ENCODE measurements around the gene DCAF7. TPM values are rescaled to one million over a fixed set of nuclear protein-coding genes. Genes with fewer than 3 reads are reported as not detected.

Gene DCAF7
- total RNA-seq, 1 donor from 2014 or later, result 135 TPM

DNA sequence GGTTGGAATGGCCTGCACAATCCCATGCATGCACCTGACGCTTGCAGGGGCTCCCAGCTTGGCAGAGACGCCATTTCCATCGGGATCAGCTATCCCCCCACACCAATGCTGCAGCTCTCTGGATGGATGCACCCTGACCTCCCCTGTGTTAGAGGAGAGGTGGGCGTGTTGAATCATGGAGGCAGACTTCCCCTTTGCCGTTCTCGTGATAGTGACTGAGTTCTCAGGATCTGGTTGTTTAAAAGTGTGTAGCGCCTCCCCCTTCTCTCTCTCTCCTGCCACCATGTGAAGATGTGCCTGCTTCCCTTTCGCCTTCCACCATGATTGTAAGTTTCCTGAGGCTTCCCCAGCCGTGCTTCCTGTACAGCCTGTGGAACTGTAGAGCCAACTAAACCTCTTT, 44.9 kb upstream of the DCAF7 start:
- Mint-ChIP-seq H3K27ac (no peak overlapping the region), H3K36me3 (ENCODE audit: insufficient read depth) (no peaks in the 10 kb centered on the region), H3K27me3 (peaks cover 33% of the 10 kb centered on the region)

DNA sequence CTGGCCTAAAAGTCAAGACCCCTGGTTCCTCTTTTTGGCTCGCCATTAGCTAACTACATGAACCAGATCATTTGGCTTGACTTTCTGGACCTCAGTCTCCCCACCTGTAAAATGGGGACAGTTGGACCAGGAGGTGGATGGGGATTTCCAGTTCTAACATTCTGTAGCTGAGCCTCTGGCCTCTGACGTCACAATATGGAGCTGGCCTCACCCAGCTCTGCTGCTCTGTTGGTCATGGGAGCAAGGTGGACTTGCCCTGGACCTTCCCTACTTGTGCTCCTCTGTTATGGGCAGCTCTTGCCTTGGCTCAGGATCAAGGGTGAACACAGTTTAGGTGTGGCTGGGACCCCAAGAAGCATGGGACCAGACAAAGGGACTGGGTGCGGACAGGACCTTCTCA, 43.6 kb upstream of the DCAF7 start:
- TF ChIP-seq, protein P1, sequence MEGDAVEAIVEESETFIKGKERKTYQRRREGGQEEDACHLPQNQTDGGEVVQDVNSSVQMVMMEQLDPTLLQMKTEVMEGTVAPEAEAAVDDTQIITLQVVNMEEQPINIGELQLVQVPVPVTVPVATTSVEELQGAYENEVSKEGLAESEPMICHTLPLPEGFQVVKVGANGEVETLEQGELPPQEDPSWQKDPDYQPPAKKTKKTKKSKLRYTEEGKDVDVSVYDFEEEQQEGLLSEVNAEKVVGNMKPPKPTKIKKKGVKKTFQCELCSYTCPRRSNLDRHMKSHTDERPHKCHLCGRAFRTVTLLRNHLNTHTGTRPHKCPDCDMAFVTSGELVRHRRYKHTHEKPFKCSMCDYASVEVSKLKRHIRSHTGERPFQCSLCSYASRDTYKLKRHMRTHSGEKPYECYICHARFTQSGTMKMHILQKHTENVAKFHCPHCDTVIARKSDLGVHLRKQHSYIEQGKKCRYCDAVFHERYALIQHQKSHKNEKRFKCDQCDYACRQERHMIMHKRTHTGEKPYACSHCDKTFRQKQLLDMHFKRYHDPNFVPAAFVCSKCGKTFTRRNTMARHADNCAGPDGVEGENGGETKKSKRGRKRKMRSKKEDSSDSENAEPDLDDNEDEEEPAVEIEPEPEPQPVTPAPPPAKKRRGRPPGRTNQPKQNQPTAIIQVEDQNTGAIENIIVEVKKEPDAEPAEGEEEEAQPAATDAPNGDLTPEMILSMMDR (IDR thresholded peaks at IDR 0.05; ENCODE audit: unreplicated experiment), result no peak
- H3K4me3 Mint-ChIP-seq (ENCODE audit: low read depth), result no peak overlapping the region
- peaks cover 24% of the 10 kb centered on the region for H3K27me3 Mint-ChIP-seq
- no peak overlapping the region for H3K27ac Mint-ChIP-seq
- DNase-seq (ENCODE audit: low spot score, unreplicated experiment), result no peak
- H3K9me3 Mint-ChIP-seq (ENCODE audit: low read depth), result no peaks in the 10 kb centered on the region
- no peaks in the 10 kb centered on the region for H3K36me3 Mint-ChIP-seq (ENCODE audit: insufficient read depth)
- H3K4me1 Mint-ChIP-seq (ENCODE audit: low read depth), result peaks cover 7% of the 10 kb centered on the region

More for the DNA sequence above, 44.9 kb upstream of the DCAF7 start:
- Mint-ChIP-seq H3K9me3 (ENCODE audit: low read depth) (no peaks in the 10 kb centered on the region), H3K4me1 (ENCODE audit: low read depth) (peaks cover 7% of the 10 kb centered on the region), H3K4me3 (ENCODE audit: low read depth) (no peak overlapping the region)
- TF ChIP-seq, protein P1 (IDR thresholded peaks at IDR 0.05; ENCODE audit: unreplicated experiment), result no peak
- DNase-seq (ENCODE audit: low spot score, unreplicated experiment), result no peak

DNA sequence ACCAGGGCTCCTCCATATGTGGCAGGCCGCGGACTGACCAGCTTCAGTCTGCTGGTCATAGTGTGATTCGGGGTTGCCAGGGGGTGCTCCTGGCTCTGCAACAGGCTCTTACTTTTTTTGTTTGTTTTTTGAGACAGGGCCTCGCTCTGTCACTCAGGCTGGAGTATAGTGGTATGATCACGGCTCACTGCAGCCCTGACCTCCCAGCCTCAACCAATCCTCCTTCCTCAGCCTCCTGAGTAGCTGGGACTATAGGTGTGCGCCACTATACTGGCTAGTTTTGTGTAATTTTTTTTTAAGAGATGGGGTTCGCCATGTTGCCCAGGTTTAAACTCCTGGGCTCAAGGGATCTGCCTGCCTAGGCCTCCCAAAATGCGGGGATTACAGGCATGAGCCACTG, 38.9 kb upstream of the DCAF7 start:
- TF ChIP-seq, protein P1 (IDR thresholded peaks at IDR 0.05; ENCODE audit: unreplicated experiment), result no peak
- no peaks in the 10 kb centered on the region for H3K9me3 Mint-ChIP-seq (ENCODE audit: low read depth)
- H3K4me1 Mint-ChIP-seq (ENCODE audit: low read depth), result no peaks in the 10 kb centered on the region
- H3K27ac Mint-ChIP-seq, result no peak overlapping the region
- H3K36me3 Mint-ChIP-seq (ENCODE audit: insufficient read depth), result no peaks in the 10 kb centered on the region
- no peak for DNase-seq (ENCODE audit: low spot score, unreplicated experiment)
- peaks cover 9% of the 10 kb centered on the region for H3K27me3 Mint-ChIP-seq
- no peak overlapping the region for H3K4me3 Mint-ChIP-seq (ENCODE audit: low read depth)

DNA sequence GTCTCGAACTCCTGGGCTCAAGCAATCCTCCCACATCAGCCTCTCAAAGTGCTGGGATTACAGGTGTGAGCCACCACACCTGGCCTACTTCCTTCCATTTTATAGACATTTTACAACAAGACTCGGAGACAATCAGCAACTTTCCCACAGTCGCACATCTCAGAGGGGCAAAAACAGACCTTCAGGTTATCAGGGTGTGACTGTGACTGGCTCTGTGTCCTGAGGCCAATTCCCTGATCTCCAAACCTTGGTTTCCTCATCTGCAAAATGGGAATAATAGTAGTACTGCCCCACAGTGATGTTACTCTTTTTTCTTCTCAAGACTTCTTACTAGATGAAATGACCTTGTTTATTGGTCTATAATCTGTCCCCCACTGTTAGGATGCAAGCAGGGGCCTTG, 37.9 kb upstream of the DCAF7 start:
- Mint-ChIP-seq H3K36me3 (ENCODE audit: insufficient read depth) (no peaks in the 10 kb centered on the region), H3K27me3 (peaks cover 13% of the 10 kb centered on the region), H3K4me1 (ENCODE audit: low read depth) (no peaks in the 10 kb centered on the region), H3K27ac (no peak overlapping the region), H3K4me3 (ENCODE audit: low read depth) (no peak overlapping the region), H3K9me3 (ENCODE audit: low read depth) (no peaks in the 10 kb centered on the region)
- TF ChIP-seq, protein P1 (IDR thresholded peaks at IDR 0.05; ENCODE audit: unreplicated experiment), result no peak
- DNase-seq (ENCODE audit: low spot score, unreplicated experiment), result no peak

DNA sequence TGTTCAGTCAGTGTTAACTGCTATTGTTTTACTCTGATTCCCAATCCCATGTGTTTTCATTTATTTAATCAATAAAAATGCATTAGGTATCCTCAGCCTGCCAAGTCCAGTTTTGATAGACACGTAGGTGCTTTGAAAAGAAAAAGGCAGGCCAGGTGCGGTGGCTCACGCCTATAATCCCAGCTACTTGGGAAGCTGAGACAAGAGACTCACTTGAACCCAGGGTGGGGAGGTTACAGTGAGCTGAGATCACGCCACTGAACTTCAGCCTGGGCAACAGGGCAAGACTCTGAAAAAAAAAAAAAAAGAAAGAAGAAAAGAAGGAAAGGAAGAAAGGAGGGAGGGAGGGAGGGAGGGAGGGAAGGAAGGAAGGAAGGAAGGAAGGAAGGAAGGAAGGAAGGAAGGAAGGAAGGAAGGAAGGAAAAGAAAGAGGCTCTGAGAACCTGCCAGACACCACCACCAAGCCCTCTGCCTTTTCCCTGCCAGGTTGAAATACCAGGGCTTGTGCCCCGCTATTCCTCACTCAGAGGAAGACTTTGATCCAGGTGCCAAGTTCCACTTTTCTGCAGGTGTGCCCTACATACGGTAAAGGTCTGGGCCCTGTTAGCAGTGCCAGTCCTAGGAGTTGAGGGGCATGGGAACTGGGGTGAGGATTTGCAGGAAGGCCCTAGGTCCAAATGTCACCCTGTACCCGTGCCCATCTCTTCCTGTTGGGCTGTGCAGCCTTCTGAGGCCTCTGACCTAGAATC, 37.2 kb upstream of the DCAF7 start:
- Mint-ChIP-seq H3K4me1 (ENCODE audit: low read depth) (no peaks in the 10 kb centered on the region), H3K27me3 (peaks cover 13% of the 10 kb centered on the region), H3K36me3 (ENCODE audit: insufficient read depth) (no peaks in the 10 kb centered on the region), H3K27ac (no peak overlapping the region), H3K9me3 (ENCODE audit: low read depth) (no peaks in the 10 kb centered on the region), H3K4me3 (ENCODE audit: low read depth) (no peak overlapping the region)
- DNase-seq (ENCODE audit: low spot score, unreplicated experiment), result no peak
- TF ChIP-seq, protein P1 (IDR thresholded peaks at IDR 0.05; ENCODE audit: unreplicated experiment), result no peak
